Nephron (organoid): Measurements from ENCODE around the gene TNFSF4.

Experiments used
- H3K27ac Mint-ChIP-seq, 3 experiments: 2 replicates each; pipeline ENCODE4 v1.8.0; 2020; ENCODE audit warnings: mixed read lengths in 3 of 3, mild to moderate bottlenecking in 2 of 3, moderate library complexity in 1 of 3
- H3K27me3 Mint-ChIP-seq: 2 replicates; pipeline ENCODE4 v1.8.0; 2021; ENCODE audit warnings: low read depth, mild to moderate bottlenecking, moderate library complexity, mixed read lengths
- H3K36me3 Mint-ChIP-seq: 2 replicates; pipeline ENCODE4 v1.8.0; 2020; ENCODE audit warnings: low read depth, mixed read lengths
- H3K4me1 Mint-ChIP-seq: 2 replicates; pipeline ENCODE4 v1.8.0; 2020; ENCODE audit warnings: mixed read lengths
- H3K4me3 Mint-ChIP-seq, 3 experiments: 2 replicates each; pipeline ENCODE4 v1.8.0; 2020; ENCODE audit warnings: mild to moderate bottlenecking in 3 of 3, mixed read lengths in 3 of 3, moderate library complexity in 2 of 3
- H3K9me3 Mint-ChIP-seq: 2 replicates; pipeline ENCODE4 v1.8.0; 2020; ENCODE audit warnings: mixed read lengths
- TF ChIP-seq, protein P1 (sequence below), 3 experiments: fragments of 200-600 bp; sonication (generic); IDR thresholded peaks; one replicate each; pipeline ENCODE4 v1.5.0; 2021; ENCODE audit warnings: antibody characterized with exemption in 3 of 3; ENCODE audit not compliant: unreplicated experiment in 3 of 3

TNFSF4 gene

DNA sequence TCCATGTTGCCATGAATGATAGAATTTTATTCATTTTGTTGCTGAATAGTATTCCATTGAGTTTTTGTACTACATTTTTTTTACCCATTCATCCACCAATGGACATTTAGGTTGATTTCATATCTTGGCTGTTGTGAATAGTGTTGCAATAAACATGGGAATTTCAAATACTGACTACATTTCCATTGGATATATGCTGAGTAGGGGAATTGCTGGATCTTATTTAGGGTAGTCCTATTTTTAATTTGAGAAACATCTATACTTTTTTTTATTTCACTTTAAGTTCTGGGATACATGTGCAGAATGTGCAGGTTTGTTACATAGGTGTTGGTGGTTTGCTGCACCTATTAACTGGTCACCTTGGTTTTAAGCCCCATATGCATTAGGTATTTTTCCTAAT is 38.8 kb upstream of the TNFSF4 start:
- H3K27ac Mint-ChIP-seq, result no peak overlapping the region
- H3K4me1 Mint-ChIP-seq, result no peaks in the 10 kb centered on the region
- H3K9me3 Mint-ChIP-seq, result peaks cover 23% of the 10 kb centered on the region
- no peaks in the 10 kb centered on the region for H3K36me3 Mint-ChIP-seq
- H3K27me3 Mint-ChIP-seq, result no peaks in the 10 kb centered on the region
- TF ChIP-seq, protein P1, sequence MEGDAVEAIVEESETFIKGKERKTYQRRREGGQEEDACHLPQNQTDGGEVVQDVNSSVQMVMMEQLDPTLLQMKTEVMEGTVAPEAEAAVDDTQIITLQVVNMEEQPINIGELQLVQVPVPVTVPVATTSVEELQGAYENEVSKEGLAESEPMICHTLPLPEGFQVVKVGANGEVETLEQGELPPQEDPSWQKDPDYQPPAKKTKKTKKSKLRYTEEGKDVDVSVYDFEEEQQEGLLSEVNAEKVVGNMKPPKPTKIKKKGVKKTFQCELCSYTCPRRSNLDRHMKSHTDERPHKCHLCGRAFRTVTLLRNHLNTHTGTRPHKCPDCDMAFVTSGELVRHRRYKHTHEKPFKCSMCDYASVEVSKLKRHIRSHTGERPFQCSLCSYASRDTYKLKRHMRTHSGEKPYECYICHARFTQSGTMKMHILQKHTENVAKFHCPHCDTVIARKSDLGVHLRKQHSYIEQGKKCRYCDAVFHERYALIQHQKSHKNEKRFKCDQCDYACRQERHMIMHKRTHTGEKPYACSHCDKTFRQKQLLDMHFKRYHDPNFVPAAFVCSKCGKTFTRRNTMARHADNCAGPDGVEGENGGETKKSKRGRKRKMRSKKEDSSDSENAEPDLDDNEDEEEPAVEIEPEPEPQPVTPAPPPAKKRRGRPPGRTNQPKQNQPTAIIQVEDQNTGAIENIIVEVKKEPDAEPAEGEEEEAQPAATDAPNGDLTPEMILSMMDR (IDR thresholded peaks at IDR 0.05; ENCODE audit: unreplicated experiment in 3 of 3), result no peak
- H3K4me3 Mint-ChIP-seq, result no peak overlapping the region

DNA sequence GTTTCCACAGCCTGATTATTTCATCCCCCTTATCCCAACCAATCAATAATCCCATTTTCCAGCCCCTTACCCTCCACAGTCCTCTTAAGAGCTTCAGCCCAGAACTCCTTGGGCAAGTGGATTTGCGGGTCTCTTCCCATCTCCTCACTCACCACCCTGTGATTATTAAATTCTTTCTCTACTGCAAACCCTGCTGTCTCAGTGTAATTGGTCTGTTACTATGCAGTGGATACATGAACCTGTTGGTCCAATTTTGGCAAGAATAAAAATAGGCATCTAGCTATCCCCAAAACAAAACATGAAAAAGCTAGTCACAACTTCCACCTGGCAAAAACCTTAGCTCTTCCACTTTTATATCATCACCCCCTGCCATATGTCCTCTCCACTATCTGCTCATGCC is 36.2 kb upstream of the TNFSF4 start:
- TF ChIP-seq, protein P1 (IDR thresholded peaks at IDR 0.05; ENCODE audit: unreplicated experiment in 3 of 3), result no peak
- H3K4me1 Mint-ChIP-seq, result no peaks in the 10 kb centered on the region
- H3K27ac Mint-ChIP-seq, result no peak overlapping the region
- no peaks in the 10 kb centered on the region for H3K36me3 Mint-ChIP-seq
- H3K4me3 Mint-ChIP-seq, result no peak overlapping the region
- H3K9me3 Mint-ChIP-seq, result peaks cover 26% of the 10 kb centered on the region
- H3K27me3 Mint-ChIP-seq, result no peaks in the 10 kb centered on the region

DNA sequence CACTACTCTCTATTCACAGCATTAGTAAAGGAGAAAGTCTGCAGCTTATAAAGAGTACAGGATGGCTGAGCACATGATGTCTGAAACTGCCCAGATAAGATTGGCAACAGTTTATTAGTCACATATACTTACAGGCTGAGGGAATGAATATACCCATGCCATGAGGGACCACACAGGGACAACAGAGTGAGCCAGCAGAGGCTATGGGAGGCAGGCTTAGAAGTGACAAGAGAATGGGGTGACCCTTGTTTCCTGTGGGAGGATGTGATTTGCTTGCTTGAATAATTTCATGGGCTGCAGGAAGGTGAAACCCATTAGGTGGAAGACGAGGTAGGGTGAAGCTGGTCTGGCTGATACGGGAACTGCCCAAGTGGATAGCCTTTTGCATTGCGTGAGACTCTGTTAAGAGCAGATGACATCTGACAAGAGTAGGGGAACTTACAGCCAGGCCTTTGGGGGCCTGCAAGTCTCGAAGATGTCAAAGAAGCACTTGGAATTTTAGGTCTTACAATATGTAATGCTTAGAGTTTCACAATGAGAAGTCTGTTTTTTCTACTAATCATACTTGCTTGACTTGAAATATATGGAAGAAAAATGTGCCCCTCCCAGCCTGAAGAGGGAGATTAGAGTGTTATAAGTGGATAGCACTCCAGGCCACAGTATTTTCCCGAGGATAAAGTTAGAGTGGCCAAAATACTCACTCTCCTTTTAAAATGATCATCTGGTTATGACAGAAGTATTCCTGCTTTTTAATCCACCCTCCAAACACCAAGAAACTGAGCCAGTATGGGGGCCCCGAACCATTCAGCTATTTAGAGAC is 34.6 kb upstream of the TNFSF4 start:
- TF ChIP-seq, protein P1 (IDR thresholded peaks at IDR 0.05; ENCODE audit: unreplicated experiment in 3 of 3), result no peak
- H3K36me3 Mint-ChIP-seq, result no peaks in the 10 kb centered on the region
- H3K4me1 Mint-ChIP-seq, result no peaks in the 10 kb centered on the region
- no peak overlapping the region for H3K4me3 Mint-ChIP-seq
- H3K27ac Mint-ChIP-seq, result no peak overlapping the region
- no peaks in the 10 kb centered on the region for H3K27me3 Mint-ChIP-seq
- peaks cover 26% of the 10 kb centered on the region for H3K9me3 Mint-ChIP-seq

DNA sequence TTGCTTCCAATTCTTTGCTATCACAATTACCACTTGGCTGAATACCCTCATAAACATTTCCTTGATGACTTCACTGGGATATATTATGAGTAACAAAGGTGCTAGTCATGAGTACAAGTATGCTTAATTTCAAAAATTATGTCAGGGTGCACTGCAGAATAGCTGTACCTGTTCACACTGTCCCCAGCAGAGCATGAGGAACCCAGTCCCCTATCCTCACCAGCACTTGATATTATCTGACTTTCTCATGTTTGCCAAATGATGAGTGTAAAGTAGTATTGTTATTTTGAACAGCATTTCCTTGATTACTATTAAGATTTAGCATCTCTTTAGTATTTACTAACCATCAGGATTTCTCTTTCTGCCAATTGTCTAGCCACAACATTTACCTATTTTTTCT is 33.5 kb upstream of the TNFSF4 start:
- H3K27ac Mint-ChIP-seq, result no peak overlapping the region
- no peak overlapping the region for H3K4me3 Mint-ChIP-seq
- no peaks in the 10 kb centered on the region for H3K4me1 Mint-ChIP-seq
- H3K27me3 Mint-ChIP-seq, result no peaks in the 10 kb centered on the region
- TF ChIP-seq, protein P1 (IDR thresholded peaks at IDR 0.05; ENCODE audit: unreplicated experiment in 3 of 3), result no peak
- no peaks in the 10 kb centered on the region for H3K36me3 Mint-ChIP-seq
- peaks cover 26% of the 10 kb centered on the region for H3K9me3 Mint-ChIP-seq

DNA sequence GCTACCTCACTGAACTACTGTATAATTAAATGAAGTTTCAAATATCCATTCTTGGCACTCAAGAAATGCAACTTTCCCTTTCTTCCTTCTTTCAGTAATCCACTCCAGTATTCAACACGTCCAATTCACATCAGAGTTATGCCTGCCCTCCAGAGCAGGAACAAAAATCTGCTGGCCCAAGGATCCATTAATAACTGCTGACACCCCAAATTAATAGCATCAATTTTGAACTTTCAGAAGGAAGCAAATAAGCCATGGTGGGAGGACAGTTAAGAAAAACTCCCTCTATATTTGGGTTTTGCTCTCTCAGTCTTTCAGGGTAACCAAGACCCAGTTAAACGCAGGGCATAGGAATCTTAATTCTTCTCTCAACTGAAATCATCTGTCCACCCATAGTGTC is 31.9 kb upstream of the TNFSF4 start:
- H3K27me3 Mint-ChIP-seq, result no peaks in the 10 kb centered on the region

More for the DNA sequence above, 31.9 kb upstream of the TNFSF4 start:
- H3K4me3 Mint-ChIP-seq, result no peak overlapping the region
- H3K9me3 Mint-ChIP-seq, result peaks cover 28% of the 10 kb centered on the region
- TF ChIP-seq, protein P1 (IDR thresholded peaks at IDR 0.05; ENCODE audit: unreplicated experiment in 3 of 3), result no peak
- H3K4me1 Mint-ChIP-seq, result no peaks in the 10 kb centered on the region
- no peaks in the 10 kb centered on the region for H3K36me3 Mint-ChIP-seq
- H3K27ac Mint-ChIP-seq, result no peak overlapping the region
